Measurements from ENCODE around the gene SPTLC3.

DNA sequence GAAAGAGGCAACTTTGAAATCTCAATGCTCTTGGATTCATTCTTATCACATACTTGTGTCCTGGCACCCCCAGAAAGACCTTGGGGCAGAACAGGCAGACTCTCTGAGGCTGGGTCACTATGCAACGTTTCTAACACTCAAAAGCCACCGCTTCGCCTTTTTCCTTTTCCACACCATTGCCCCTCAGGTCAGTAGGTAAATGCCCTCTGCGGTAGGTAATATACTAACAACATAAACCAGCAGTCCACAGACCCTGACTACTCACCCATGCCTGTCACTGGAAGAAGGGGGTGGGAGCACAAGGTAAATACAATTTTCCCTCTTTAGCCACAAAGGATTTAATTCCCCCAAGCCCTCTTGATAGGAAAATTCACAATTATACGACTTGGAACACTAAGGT is 6.5 kb upstream of the SPTLC3 start:
- no peak for TF ChIP-seq POLR2AphosphoS5 (IDR thresholded peaks at IDR 0.05)
- TF ChIP-seq, protein P1, sequence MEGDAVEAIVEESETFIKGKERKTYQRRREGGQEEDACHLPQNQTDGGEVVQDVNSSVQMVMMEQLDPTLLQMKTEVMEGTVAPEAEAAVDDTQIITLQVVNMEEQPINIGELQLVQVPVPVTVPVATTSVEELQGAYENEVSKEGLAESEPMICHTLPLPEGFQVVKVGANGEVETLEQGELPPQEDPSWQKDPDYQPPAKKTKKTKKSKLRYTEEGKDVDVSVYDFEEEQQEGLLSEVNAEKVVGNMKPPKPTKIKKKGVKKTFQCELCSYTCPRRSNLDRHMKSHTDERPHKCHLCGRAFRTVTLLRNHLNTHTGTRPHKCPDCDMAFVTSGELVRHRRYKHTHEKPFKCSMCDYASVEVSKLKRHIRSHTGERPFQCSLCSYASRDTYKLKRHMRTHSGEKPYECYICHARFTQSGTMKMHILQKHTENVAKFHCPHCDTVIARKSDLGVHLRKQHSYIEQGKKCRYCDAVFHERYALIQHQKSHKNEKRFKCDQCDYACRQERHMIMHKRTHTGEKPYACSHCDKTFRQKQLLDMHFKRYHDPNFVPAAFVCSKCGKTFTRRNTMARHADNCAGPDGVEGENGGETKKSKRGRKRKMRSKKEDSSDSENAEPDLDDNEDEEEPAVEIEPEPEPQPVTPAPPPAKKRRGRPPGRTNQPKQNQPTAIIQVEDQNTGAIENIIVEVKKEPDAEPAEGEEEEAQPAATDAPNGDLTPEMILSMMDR (IDR thresholded peaks at IDR 0.05), result no peak
- no peak for TF ChIP-seq POLR2A (IDR thresholded peaks at IDR 0.05)

Measured in prostate gland (tissue), 2 donors.